IPS-NIHi7 (cell line): ENCODE data around the gene NCOA6.
"Not testable (repeated sequence)": the region's sequence is repeated elsewhere in the genome, so short reads cannot be mapped to it uniquely, and the experiment has no call there.

Experiments
- DNase-seq: peaks from one replicate; pipeline ENCODE4 v3.0.0; 2012; ENCODE audit warnings: mixed read lengths; ENCODE audit errors: extremely low spot score

The NCOA6 gene

DNA sequence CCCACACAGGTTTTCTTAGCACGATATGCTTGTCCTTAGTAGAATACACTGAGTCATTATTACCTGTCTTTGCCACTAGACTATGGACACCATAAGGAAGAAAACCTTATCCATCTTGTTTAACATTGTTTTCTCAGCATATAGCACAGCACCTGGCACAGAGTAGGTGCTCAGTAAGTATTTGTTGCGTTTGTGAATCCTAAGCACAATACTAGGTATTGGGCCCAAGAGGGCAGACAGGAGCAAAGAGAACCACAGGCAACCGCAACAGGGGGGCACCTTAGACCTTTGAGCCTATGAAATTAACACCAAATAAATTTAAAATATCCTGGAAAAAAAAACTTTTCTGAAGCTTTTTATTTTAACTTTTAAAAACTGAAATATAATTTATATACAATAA lies 3.7 kb upstream of the NCOA6 start:
- DNase-seq = no peak

DNA sequence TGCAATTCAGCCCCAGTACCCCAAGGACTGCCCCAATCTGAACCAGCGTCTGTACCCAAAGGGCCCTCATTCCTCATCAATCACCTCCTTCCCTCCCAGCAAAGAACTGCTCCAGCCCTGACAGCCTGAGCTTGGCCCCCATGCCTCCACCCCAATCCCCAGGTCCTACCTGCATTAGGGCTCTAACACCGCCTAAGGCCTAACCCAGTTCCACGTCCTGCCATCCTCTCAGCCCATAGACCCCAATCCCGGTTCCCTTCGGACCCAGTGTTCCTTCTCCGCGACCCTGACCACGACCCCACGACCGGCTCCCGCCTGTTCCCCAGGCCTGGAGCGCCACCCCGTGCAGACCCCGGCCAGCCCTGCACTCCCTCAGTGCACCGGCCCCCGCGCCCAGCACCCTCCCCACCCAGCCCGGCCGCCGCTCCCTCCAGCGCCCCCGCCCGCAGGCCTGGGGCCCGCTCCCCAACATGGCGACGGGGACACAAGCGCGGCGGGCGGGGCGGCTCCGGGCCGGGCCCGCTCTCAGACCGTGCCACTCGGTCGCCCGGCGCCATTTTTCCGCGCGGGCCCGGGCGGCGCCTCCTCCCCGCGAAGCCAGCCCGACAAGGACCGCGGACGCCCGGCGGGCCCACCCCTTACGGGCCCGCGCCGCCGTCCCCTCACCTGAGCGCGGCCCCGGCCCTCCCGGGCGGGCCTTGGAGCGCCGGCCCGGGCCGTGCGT lies 483 bp downstream of the NCOA6 start:
- DNase-seq = peak; percentile 80

DNA sequence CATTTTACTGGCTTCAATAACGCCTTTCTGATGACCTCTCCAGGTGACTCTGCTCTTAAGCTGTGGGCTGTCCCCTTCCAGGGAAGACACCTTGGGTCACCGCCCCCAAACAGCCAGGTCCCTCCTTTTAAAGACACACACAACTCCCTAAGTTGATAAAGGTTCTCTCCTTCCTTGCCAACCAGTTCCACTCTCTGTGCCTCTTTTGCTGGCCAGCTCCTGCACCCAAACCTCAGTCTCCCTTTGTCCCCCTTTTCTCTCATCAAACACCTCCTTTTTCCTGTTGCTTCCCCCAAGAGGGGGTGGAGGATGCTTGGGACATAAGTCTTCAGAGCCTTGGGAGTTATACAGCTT lies 1.0 kb downstream of the NCOA6 start:
- peak; percentile 77 for DNase-seq

DNA sequence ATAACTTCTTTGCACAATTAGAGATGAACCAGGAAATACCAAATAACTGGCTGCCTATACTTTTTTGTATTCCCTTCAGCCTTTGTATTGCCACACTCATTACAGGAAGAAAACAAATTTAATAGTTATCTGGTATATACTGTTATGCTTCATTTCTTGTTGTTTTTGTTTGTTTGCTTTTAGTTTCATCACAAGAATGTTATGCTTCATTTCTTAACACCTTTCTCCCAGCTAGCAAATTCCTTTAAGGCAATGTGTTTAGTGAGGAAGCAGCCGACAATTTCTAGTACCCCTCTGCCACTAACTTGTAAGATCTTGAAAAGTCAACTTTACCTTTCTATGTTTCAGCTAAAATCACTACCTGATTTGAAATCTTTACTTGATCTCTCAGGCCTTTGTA lies 1.4 kb downstream of the NCOA6 start:
- DNase-seq = no peak

DNA sequence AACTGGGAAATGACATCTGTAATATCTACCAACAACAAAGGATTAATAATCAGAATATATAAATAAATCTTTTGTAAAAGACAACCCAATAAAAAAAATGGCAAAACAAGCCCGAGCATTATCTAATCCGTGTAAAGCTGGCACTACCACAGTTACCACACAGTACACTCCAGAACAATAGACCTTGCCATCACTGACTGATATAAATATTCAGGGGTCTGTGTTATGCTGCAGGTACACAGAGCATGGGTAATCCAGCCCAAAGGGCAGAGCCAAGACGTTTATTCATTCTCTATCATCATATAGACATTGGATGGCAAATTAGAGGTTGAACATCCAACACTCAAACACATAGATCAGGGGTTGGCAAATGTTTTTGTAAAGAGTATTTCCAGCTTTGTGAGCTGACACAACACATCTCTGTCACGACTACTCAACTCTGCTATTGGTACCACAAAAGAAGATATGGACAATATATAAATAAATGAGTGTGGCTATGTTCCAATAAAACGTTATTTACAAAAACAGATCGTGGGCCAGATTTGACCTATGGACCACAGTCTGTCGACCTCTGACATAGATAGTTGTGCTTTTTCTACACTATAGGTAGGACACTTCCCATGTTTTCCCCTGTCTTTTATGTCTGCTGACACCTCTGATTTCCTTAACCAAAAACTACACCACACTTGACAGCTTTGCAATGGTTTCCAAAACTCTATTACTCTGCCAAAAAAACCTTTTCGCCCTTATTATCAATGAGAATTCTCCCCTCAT lies 4.5 kb downstream of the NCOA6 start:
- no peak for DNase-seq

DNA sequence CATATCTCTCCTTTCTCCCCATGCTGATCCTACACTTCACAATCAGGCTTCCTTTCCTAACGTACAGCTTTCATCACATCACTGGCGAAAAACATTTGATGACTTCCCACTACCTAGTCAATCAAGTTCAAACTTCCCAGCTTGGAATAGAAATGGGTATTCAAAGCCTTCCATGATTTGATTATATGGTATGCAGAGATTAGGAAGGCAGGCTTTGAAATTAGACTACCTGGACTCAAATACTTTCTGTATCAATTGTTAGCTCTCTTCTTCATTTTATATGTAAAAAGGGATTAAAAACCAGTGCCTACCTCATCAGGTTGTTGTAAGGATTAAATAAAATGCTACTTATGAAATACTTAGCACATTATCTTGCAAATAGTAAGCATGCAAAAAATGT lies 7.7 kb downstream of the NCOA6 start:
- DNase-seq = no peak

DNA sequence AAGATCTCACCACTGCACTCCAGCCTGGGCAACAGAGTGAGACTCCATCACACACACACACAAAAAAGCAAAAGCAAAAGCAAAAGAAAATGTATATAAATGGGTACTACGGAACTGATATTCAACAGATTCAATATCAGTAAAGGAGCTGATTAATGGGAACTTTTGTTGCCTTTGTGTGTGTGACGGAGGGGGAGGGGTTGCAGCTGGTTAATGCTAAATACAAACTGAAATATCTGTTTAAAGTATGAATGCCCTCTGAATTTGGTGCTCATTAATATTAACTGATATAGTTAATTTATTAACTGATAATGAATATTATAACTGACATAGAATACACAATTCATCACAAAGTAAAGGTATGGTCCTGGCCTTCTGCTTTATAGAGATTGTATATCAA lies 8.4 kb downstream of the NCOA6 start:
- DNase-seq = no peak

DNA sequence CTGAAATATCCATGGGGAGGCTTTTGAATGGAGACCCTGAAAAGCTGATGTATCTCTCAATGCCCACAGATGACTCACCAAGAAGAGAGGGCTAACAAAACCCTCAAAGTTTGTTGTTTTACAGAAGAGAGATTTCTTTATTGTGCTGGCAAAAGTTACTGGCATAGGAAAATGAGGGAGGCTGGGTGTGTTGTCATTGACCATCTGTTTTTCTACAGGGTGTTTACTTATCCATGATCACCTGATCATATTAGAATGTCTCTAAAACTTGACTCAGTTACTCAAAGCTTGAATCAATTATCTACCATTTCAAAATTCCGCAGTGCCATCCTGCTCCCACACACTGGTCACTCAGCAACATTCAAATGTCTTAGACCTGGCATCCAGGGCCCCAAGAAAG lies 9.8 kb downstream of the NCOA6 start:
- DNase-seq = no peak

DNA sequence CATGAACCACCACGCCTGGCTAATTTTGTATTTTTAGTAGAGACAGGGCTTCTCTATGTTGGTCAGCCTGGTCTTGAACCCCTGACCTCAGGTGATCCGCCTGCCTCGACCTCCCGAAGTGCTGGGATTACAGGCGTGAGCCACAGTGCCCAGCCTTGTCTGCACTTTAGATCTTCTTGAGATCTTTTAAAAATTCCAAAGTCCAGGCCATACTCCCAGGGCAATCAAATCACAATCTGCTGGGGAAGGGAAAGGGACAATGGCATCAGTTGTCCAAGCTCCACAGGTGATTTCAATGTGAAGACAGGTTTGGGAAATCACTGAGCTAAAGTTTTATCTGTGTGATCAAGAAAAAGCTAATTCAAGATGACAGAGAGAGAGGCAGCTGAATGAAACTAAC lies 16.9 kb downstream of the NCOA6 start:
- DNase-seq = no peak

DNA sequence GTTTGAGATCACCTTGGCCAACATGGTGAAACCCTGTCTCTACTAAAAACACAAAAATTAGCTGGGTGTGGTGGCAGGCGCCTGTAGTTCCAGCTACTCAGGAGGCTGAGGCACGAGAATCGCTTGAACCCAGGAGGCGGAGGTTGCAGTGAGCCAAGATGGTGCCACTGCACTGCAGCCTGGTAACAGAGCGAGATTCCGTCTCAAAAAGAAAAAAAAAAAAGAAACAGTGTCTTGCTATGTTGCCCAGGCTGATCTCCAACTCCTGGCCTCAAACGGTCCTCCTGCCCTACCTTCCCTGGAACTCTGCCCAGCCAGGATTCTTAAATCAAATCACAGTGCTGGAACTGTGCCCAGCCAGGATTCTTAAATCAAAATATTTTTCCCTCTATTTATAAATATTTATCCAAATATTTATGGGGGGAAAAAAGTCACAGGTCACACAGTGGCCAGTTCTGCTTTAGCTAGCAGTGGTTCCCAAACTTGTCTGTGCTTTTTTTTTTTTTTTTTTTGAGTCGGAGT lies 17.4 kb downstream of the NCOA6 start:
- DNase-seq = not testable (repeated sequence)

DNA sequence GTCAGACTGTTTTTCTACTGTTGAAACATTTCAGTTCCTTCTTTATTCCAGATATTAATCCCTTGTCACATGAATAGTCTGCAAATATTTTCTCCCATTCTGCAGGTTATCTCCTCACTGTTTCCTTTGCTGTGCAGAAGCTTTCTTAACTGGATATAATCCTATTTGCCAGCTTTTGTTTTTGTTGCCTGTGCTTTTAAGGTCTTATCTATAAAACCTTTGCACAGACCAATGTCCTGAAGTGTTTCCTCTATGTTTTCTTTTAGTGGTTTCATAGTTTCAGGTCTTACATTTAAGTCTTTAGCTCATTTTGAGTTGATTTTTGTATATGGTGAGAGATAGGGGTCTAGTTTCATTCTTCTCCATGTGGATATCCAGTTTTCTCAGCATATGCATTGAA lies 19.2 kb downstream of the NCOA6 start:
- DNase-seq = no peak

DNA sequence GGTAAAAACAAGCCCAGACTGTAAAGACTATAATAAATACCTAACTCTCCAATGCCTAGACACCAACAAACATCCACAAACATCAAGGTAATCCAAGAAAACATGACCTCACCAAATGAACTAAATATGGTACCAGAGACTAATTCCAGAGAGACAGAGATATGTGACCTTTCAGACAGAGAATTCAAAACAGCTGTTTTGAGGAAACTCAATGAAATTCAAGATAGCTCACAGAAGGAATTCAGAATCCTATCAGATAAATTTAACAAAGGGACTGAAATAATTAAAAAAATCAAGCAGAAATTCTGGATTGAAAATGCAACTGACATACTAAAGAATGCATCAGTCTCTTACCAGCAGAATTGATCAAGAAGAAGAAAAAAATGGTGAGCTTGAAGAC lies 26.6 kb downstream of the NCOA6 start:
- DNase-seq = no peak

DNA sequence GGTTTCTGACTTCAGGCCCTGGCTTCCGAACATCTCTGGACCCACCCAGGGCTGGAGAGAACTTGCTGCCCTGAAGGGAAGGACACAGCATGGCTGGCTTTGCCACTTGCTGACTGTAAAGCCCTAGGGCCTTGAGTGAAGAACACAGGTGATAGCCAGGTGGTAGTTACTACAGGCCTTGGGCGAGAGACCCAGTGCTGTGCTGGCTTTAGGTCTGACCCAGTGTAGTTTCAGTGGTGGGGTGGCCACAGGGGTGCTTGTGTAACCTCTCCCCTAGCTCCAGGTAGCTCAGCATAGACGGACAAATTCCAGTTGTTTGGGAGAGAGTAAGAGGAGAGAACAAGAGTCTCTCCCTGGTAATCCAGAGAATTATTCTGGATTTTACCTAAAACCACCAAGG lies 27.1 kb downstream of the NCOA6 start:
- DNase-seq = no peak

DNA sequence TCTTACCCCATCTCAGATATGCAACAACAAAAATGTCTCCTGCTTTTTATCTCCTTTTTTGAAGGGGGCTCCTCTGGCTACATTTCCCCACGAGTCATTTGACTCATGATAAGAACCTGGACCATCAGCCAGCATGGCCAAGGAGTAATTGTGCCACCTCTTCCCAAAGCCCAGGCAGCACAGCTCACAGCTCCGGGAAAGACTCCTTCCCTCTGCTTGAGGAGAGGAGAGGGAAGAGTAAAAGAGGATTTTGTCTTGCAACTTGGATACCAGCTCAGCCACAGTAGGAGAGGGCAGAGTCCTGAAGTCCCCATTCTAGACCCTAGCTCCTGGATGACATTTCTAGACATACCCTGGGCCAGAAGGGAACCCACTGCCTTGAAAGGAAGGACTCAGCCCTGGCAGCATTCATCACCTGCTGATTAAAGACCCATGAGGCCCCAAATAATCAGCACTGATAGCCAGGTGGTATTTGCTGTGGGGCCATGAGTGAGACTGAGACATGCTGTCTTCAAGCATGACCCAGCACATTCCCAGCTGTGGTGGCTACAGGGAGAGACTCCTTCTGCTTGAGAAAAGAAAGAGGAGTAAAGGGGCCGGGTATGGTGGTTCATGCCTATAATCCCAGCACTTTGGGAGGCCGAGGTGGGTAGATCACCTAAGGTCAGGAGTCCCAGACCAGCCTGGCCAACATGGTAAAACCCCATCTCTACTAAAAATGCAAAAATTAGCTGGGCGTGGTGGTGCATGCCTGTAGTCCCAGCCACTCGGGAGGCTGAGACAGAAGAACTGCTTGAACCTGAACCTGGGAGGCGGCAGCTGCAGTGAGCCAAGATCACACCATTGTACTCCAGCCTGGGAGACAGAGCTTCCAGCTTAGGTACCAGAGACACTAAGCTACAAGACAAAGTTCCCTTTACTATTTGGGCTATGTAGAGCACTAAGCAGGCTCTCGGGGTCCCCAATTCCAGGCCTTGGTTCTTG lies 28.1 kb downstream of the NCOA6 start:
- no peak for DNase-seq

DNA sequence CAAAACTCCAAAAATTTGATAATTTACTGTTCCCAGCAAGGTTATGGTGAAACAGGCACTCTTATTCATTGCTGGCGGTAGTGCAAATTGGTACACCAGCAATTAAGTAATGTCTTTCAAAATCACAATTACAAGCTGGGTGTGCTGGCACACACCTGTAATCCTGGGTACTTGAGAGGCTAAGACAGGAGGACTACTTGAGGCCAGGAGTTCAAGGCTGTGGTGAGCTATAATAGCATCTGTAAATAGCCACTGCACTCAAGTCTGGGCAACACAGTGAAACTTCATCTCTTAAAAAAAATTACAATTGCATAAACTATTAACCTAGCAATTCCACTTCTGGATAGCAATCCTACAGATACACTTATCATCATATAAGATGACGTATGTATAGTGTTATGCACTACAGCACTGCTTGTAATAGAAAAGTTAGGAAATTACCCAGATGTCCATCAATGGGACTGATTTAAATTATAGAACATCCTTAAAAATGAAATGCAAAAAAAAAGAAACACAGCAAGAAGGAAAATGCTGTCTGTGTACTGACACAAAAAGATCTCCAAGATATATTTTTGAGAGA lies 31.4 kb downstream of the NCOA6 start:
- no peak for DNase-seq

DNA sequence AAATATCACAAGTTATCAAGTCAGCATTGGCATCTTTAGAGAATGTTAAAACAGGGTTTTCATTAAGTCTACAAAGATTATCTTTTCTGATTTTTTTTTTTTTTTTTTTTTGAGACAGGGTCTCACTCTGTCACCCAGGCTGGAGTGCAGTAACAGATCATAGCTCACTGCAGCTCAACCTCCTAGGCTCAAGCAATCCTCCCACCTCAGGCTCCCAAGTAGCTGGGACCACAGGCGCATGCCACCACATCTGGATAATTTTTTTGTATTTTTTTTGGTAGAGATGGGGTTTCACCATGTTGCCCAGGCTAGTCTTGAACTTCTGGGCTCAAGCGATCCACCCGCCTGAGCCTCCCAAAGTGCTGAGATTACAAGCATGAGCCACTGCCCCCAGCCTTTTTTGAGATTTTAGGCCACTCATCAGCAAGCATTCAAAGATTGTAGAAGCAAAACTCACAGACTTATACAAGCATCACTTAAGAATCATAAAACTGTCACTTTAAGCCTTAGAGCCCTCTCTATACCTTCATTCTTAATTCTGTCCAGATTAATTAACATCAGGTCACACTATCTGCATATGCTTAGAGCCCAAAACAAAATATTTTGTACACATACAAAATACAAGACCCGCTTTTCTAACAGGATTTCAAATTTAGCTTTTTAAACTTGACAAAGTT lies 32.6 kb downstream of the NCOA6 start:
- DNase-seq = no peak

DNA sequence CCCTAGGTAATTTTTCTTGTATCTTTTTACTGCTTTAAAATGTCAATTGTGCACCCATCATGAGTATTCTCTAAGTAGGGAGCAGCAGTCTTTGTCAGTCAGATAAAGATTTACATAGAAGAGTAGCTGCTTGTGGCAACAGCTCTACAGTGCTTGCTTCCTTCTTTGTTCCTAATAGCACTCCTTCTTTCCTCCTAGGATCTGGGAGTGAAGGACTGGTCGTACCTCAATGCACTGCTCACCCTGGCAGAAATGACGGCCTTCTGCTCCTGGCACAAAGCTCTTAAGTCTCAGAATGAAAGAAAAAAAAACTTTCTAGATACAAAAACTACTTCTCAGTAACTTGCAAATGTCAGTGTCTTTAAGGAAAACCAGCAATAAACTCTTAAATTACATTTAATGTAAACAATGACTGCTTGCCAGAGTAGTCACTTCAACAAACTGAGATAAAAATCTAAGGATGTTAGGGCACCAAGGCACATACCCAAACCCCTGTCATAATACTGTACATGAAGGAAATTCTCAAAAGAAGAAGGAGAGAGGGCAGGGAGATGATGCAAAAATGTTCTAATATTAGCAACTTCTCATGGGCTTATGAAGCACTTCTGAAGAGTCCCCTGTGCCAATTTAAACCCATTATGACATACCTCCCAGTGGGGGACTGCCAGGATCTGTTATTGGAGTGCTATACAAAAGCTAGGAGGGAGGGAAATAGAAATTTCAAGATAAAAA lies 34.0 kb downstream of the NCOA6 start:
- no peak for DNase-seq

DNA sequence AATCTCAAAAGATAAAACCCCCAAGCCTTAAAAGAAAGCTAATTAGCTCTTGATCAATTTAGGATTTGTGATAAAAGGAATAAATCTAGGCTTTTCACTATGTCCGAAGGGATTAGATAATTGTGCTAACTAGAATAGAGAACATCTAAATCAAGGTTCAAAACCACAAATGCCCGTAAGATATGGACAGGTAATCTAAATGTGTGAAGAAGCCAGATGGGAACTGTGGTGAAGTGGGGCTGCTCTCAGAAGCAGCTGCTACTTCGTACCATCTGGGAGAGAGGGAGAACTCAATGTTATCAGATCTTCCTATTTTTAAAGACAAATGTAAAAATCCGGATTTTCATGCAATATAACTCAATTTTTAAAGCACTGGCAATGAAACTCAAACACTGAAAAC lies 44.2 kb downstream of the NCOA6 start:
- DNase-seq = no peak

DNA sequence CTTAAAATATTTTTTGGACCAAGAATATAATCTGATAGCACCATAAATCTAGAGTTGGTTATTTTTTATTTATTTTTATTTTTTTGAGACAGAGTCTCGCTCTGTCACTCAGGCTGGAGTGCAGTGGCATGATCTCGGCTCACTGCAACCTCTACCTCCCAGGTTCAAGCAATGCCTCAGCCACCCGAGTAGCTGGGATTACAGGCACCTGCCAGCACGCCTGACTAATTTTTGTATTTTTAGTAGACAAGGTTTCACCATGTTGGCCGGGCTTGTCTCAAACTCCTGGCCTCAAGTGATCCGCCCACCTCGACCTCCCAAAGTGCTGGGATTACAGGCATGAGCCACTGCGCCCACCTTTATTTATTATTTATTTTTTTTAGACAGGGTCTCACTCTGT lies 45.2 kb downstream of the NCOA6 start:
- not testable (repeated sequence) for DNase-seq

DNA sequence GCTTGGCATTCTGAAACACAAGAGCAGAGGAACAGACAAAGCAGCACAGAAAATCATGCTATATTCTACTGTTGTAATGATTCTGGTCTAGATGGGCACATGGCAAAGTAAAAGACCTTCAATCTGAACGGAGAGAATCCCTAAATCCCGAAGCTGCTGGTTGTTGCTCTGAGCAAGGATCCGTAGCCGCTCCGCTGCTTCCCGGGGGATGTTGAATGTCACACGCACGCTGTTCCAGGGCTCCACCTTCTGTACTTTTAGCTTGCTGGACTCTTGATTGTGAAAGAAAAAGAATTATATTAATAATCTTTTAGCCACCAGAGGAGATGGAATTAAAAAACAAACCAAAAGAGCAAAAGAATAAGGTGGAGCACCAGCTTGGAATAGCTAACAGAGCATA lies 49.3 kb downstream of the NCOA6 start:
- DNase-seq = no peak

DNA sequence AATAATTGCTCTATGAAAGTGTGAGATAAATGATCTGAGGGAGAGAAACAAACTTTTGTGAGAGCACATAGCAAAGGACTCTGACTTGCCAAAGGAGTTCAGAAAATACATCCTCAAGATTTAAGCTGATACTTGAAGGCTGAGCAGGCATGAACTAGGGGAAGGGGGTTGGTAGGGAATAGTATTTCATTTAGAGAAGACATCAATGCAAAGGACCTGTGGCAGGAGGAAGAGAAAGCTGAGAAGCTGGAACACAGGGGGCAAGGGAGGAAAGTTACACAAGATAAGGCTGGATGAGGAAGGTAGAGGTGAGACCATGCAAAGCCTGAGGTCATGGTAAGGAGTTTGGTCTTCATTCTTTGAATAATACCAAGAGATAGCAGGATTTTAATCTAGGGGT lies 50.6 kb downstream of the NCOA6 start:
- no peak for DNase-seq
